GM18867 (cell line): Measurements from ENCODE around the gene NACC2.

ENCODE experiments used
- ATAC-seq: cut with Tn5 transposase; IDR thresholded peaks from one replicate; pipeline ENCODE4 v1.9.1; 2021; ENCODE audit warnings: mild to moderate bottlenecking, moderate library complexity; ENCODE audit not compliant: unreplicated experiment

The NACC2 gene

DNA sequence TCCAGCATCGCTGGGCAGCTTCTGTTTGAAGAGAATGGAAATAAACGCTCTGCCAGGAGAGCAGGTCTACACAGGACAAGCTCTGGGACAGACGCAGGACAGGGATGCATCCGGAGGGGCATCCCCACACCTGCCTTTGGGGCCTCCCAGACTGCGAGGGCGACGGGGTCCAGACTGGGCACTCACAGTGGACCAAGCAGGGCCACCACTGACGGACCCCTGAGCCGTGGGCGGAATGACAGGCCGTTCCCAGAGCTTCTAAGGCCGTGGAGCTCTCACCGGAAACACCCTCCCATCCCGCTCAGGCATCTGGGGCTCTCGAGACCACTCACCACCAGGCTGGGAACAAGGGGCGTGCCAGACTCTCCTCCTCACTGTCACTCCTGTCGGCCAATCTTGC is 34.1 kb upstream of the NACC2 start:
- ATAC-seq, result no peak

DNA sequence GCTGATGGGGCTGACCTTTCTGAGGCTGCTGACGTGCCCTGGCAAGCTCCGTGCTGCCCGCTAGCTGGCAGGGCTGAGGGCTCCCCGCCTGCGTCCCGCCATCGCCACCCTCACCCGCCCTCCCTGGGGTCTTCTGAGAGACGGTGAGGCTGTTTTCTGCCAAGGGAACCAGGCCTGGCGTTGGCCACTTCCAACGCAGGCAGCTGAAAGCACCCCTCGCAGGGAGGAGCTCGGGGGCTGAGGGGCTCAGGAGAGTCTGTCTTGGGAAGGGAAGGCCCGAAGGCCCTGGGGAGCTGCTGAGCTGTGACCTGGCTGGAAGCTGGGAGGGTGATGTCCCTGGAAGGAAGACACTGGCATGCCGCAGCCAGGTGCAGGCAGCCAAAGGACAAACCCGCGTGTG is 33.3 kb upstream of the NACC2 start:
- ATAC-seq, result no peak

DNA sequence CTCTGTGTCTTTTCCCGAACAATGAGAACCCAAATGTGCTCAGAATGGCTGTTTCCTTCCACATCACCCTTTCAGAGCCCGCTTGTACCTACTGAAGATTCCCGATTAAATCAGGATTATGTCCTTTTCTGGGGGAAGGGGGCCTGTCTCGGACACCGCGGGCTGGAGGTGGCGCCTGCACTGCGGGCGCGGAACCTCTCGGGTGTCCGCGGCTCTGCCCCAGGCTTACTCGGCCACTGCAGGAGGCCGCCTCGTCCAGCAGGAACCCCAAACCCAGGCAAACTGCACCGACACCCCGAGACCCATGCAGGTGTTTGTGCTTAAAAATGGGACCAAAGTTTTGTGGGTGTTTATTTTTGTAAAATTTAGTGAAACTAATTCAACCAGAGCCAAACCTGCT is 32.2 kb upstream of the NACC2 start:
- ATAC-seq, result no peak

DNA sequence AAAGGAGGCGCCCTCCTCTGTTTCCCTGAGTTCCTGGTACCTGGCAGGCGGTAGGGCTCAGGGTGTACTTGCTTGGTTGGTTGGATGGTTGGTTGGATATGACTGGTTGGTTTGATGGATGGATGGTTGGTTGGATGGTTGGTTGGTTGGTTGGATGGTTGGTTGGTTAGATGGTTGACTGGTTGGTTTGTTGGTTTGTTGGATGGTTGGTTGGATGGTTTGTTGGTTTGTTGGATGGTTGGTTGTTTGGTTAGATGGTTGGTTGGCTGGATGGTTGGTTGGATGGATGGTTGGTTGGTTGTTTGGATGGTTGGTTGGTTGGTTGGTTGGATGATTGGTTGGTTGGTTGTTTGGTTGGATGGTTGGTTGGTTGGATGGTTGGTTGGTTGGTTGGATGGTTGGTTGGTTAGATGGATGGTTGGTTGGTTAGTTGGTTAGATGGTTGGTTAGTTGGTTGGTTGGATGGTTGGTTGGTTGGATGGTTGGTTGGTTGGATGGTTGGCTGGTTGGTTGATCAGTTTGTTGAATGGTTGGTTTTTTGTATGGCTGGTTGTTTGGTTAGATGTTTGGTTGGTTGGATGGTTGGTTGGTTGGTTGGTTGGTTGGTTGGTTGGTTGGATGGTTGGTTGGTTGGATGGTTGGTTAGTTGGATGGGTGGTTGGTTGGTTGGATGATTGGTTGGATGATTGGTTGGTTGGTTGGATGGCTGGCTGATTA is 30.0 kb upstream of the NACC2 start:
- no peak for ATAC-seq

DNA sequence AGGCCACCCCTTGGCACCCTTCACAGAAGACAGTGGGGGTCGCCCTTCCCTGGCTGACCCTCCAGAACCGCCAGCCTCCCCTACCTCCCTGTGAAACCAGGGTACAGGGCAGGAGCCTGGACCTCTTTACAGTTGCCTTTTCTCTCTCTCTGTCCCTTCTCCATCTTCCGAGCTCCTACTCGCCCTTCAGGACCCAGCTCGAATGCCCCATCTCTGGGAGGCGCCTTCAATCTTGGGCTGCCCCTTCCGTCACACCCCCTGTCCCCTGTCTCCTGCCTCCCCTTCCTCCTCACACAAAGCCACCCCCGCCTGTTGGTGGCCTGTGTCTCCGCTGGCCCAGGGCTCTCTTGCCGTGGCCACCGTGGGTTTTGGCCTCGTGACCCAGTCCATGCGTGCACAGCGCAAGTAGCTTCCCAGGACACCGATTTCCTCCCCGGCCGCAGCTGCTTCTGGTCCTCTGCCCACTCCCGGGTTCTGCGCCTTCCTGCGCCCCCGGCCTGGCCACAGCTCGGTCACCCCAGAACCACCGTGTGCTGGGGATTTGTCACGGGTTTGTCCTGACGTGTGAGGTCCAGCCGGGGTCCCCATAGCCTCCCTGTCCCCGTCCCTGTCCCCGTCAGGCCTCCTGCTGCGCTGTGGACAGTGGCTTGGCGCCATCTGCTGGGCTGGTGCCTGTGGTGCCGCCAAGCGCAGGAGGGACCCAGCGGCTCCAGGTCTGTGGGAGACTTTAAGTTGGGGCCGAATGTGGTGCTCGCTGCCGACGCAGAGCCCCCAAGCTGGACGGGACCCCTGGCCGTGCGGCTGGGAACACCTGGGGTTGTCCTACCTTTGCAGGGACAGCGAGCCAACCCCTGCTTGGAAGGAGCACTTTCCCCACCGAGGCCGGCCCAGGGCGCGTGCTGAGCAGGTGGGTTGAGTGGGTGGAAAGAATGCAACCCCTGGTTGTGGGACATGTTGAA is 27.6 kb upstream of the NACC2 start:
- no peak for ATAC-seq

DNA sequence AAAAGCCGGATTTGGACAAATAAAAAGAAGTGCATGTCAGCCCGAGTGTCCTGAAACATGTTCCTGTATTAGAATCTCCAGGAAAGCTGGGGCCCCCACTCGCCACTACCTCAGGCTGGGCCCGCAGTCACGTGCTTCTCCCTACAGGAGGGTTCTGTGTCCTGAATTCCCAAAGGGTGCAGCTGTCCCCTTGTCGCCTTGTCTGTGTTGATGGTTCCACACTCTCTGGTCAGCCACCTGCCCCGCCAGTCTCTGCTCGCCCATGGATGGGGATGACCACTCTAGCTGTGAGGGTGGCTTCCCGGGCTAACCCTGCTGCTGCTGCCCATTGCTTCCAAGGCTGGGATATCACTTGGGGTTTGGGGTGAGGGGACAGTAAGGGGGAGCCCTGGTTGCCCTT is 26.7 kb upstream of the NACC2 start:
- no peak for ATAC-seq

DNA sequence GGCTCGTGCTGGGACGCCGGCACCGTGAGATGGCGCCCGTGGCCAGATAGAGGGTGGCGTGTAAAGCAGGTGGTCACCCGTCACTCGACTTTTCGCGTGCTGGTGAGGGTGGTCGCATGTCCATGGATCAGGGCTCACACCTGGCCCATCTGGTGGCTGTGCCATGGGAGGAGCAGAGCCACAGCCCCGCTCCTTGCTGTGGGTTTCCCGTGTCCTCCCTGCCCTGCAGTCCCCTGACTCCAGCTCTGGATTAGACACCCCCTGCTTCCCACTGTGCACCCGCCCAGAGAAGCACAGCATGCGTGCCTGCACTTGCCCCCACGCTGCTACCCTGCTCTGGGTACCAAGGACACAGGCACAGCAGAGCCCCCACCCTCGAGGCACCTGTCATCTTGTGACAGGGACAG is 25.4 kb upstream of the NACC2 start:
- no peak for ATAC-seq

DNA sequence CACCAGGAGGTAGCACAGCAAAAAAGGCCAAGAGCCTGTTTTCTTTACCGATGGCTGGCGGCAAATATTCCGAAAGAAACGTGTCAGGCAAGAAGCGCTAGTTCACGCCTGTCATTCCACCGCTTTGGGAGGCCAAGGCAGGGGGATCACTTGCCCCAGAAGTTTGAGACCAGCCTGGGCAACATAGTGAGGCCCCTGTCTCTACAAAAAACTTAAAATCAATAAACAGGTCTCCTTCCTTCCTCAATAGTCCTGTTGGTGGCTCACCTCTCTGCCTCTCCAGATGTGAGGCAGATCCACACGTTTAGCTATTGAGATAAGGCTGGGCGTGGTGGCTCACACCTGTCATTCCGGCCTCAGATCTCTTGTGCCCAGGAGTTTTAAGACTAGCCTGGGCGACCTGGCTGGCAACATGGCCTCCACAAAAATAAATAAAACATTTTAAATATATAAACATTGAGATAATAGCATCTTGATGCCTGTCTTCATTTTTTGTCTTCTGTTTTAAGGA is 24.8 kb upstream of the NACC2 start:
- no peak for ATAC-seq

DNA sequence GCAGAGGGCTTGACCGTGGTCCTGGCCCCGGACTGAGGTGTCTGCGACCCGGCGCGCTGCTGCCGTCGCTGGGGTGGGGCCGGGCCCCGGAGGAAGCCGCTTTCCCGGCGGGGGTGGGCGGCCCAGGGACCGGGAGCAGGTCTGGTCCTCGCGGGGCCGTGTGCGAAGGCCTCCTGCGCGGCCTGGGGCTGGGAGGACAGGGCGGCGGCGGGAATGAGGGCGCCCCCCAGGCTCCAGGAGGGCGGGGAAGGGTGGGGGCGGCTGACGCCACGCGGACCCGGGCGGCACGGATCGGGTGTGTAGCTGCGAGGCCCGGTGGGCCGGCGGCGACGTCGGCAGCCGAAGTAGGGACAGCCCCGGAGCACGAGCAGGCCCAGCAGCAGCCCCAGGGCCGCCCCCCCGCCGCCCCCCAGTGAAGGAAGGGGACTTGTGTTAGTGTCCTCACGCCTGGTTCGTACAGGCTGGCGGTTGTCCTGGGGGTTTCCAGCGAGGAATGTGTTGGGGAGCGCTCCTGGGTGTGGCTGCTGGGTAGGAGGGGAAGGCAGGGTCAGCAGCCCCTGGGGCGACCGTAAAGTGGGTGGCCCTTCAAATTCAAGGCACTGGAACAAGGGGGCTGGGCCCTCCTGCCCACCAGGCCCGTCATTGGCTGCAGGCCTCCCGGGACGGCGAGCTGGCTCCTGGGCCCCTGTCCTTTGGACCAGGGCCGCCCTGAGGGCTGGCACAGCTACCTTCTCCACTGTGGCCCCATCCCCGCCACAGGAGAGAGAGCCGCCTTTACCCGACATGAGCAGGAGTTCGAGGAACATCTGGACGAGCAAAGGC is 24.2 kb upstream of the NACC2 start:
- no peak for ATAC-seq

DNA sequence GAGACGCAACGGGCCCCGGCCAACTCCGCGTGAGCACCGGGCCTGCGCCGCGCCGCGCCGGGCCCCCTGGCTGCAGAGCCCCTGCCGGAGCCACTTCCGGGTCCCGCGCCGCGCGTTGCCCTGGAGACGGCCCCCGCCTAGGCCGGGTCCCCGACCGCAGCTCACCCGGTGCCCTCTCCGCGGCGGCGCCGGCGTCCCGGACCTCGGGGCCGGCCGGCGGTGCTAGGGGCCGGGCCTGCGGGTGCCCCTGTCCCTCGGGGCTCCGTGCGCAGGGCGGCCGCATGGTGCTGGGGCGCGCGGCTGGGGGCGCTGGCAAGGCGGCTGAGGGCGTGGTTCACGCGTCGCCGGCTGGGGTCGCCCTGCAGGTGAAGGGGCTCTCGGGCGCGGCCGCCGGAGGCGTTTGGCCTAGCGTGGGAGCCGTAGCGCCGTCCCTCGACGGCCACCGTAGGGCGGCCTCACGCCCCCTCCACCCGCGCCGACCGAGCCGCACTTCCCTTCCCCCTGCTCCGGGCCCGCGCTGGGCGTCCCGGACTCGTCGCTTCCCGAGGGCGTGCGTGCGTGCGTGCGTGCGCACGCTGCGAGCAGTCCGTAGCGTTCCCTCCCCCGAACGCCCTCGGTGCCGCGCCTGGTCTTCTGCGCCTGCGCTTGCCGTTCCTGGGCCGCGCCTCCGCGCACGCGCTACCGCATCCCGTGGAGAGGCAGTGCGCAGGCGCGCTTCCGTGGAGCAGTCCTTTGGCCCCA is 23.4 kb upstream of the NACC2 start, which contains the start of gene TMEM250:
TSS of gene TMEM250 (minus strand) at position 556 of the 741 bp plus-strand sequence. CDS start 1,975 bp downstream, outside the sequence.
- peak; percentile 81 for ATAC-seq

DNA sequence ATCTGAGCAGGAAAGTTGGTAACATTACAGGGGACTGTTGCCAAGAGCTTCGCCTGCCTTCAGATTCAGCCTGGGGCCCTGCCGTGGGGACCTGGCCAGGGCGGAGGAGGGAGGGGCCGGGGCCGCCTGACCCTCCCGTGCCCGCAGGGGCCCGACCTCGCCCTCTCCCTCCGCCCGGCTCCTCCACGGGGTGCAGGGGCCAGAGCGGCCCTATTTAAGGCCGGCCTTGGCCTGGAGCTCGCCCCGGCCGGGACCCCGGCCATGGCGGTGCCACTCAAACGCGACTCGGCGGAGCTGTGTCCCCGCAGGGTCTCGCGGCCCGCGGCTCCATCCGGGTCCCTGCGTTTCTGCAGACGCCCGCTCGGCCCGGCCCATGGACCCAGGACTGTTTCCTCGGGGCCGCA is 22.8 kb upstream of the NACC2 start:
- peak; percentile 1 for ATAC-seq

DNA sequence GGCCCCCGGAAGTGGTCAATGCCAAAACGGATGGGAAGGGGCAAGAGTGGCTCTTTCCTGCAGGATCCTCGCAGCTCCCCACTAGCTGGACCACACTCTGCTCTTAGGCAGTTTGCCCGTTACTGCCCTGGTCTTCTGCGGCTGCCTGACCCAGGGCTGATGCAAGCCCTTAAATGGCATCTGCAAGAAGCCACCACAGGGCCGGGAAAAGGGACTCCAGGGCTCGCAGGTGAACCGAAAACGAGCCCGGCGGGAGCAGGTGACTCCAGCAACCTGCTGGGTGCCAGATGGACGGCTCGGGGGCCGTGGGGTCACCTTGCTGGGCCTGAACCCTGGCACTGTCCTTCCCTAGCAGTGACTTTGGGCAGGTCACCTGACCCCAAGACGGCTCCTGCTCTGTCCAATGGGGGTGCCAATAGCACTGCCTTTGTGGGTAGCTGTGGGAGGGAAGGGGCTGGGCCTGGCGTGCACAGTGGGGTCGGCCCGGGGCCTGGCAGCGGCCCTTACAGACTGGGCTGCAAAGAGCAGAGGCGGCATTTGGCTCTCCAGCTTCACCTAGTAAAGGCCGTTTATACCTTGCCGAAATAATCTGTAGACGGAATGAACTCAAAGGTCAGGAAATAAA is 22.3 kb upstream of the NACC2 start:
- no peak for ATAC-seq

DNA sequence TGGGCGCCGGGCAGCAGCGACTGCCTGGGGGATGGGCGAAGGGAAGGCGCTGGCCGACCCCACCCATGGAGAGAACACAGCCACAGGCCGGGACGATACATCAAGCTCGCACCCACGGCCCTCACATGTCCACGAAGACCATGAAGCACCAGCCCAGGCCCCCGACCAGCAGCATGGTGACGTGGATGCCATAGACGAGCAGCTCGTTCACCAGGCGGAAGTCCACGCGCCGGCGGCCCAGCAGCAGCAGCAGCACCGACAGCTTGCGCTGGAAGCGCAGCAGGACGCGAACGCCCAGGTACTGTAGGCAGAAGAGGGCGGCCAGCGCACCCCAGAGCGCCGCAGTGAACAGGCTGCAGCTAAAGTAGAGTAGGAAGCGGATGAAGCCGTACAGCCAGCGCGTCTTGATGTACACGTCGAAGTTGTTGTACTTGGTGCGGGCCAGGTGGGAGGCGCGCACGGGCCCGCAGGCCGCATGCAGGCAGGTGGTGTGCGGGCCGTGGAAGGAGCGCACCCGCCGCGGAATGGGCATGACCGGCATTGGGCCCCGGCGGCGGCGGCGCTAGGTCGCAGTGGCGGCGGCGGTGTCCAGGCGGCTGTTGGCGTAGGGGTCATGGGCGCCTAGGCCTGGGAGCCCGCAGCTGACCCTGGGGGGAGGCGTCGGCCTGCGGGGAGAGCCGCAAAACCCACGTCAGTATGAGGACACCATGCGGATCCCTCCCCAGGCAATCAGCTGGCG is 21.4 kb upstream of the NACC2 start:
- ATAC-seq, result no peak

DNA sequence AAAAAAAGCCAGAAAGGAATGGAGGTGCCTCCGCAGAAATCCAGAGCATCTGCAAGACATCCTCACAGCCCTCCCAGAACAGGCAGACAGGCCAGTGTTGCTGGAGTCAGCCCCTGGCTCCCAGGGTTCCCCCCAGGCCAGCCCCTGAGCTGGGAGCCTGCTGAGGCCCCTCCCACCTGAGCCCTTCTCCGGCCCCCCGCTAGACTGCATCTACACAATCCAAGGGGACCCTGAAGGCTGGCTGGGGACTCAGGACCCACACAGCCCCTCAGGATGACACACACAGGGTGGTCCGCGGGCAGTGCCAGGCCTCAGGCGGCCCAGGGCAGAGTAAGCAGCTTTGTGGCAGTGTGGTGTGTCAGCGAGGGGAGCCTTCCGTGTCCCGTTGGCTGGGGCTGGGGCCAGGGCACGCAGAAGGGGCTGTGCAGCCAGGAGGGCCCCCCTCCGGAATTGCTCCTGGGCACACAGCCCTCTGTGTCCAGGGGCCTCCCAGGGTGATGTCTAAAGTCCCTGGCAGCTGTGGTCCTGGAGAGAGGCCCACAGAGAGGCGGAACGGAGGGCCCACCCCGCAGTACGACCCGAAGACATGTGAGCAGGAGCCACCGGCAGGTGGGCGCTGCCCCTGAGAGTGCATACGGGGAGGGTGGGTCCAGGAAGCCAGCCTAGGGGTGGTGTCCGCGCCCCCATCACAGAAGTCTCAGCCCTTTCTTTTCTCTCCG is 20.7 kb upstream of the NACC2 start:
- ATAC-seq, result no peak

DNA sequence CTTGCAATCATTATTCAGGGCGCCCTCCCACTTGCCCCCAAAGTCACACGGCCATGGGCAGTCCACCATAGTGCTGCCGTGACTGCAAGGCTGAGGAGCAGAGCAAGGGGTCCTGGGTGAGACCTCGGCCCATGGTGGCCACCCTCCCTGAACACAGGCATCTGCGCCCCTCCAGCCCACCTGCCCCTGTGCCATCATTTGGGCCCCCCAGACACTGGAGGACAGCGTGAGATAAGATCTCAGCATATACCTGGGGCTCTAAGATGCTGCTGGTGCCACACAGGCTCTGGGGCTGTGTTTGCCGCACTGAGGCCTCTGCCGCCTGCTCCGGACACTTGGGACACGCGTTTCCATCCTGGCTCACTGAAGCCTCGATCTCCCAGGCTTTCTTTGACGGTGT is 20.1 kb upstream of the NACC2 start:
- ATAC-seq, result no peak

DNA sequence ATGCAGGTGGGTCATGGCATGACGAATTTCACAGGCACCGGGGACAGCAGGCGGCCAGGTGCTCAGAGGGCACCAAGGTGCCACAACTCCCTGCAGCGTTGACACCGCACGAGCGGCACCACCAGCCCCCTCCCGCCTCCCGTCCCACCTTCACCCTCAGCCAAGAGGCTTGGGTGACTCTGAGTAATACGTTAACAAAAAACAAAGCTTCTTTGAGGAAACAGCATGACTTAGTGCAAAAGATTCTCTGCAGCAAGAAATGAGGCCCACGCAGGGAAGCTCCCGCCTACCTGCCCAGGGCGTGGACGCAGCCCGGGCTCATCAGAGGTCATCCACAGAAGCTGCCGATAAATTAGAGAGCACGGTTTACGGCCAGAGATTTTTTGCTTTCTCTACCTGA is 19.5 kb upstream of the NACC2 start:
- ATAC-seq, result no peak

DNA sequence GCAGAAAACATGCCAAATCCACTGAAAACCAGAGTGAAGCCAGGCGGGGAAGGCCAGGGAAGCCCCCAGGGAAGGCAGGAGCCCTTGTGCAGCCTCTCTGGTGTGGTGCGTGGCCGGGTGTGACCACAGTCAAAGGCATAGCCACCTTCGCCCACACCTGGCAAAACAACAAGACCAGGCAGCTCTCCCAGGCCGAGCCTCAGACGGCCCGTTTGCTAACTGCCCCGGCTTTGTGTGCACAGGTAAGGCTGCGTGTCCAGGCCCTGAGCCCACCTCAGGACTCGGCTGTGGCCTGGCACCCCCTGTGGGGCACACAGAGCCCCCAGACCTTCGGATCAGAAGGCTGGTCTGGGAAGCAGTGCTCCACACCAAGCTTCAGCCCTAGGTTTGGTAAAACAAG is 17.5 kb upstream of the NACC2 start:
- ATAC-seq, result no peak

DNA sequence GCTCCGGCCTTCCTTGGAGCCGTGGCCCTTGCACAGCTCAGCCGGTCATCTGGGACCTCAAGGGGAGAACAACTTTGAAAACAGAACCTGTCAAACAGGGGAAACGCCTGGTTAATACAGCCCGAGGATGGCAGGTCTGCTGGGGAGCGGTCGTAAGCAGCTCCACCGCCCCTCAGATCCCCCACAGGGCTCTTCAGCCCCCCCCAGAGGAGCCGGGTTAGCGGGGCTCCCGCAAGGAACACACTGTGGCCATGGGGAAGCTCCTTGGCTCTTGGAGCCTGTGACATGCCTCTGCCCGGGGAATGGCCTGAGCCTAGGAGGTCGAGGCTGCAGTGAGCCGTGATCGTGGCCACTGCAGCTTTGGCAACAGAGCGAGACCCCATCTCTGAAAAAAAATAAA is 16.8 kb upstream of the NACC2 start:
- no peak for ATAC-seq

DNA sequence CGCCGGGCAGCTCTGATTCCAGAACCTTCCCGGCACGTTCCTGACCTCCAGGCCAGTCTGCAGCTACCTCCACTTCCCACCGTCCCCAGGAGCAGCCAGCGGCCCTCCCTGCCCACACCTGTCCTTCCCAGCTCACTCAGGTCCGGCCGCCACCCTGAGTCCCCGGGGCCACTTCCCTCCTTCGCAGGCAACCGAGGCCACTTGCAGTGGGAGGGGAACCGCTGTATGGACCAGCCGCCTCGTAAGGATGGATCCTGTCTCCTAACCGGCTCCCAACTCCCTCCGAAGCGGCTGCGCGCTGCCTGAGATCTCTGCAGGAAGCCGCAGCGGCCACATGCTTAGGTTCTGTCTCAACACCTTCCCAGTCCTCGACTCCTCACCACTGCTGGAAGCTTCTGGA is 16.1 kb upstream of the NACC2 start:
- ATAC-seq, result no peak
